ENCODE data around the gene OR5C1. TPM values are rescaled to one million over a fixed set of nuclear protein-coding genes. Genes with fewer than 3 reads are reported as not detected.
"Not testable (repeated sequence)": the region's sequence is repeated elsewhere in the genome, so short reads cannot be mapped to it uniquely, and the experiment has no call there.

Gene OR5C1
- polyA plus RNA-seq, 3 donors from 2014 or later, result not detected

- Mint-ChIP-seq H3K27me3 (ENCODE audit: low read depth in 3 of 3) (no peaks in the 10 kb centered on the region), H3K36me3 (peaks cover 0 to 38% (median 17%) of the 10 kb centered on the region in 3 donors), H3K9me3 (no peaks in the 10 kb centered on the region), H3K4me3 (no peak overlapping the region), H3K27ac (peak overlapping the region in 4 of 6 donors; percentile 22 to 53 (median 46)), H3K4me1 (peaks cover 32 to 61% of the 10 kb centered on the region in 2 donors)
- no peak for DNase-seq
Observed at GRCh38 chr9:122819791-122820489, 31.2 kb downstream of the OR5C1 start.

GRCh38 chr9:122820490-122820845, 31.7 kb downstream of the OR5C1 start:
- Mint-ChIP-seq H3K36me3 (peaks cover 0 to 38% (median 17%) of the 10 kb centered on the region in 3 donors), H3K27ac (peak overlapping the region in 2 of 6 donors; percentile 3 to 22), H3K4me1 (peaks cover 31 to 61% of the 10 kb centered on the region in 2 donors)

GRCh38 chr9:122821278-122821943, 32.7 kb downstream of the OR5C1 start:
- H3K4me1 Mint-ChIP-seq, result peaks cover 29 to 61% of the 10 kb centered on the region in 2 donors
- H3K36me3 Mint-ChIP-seq, result peaks cover 0 to 40% (median 17%) of the 10 kb centered on the region in 3 donors
- DNase-seq, result no peak
- no peaks in the 10 kb centered on the region for H3K27me3 Mint-ChIP-seq (ENCODE audit: low read depth in 3 of 3)
- peak overlapping the region in 5 of 6 donors; percentile 44 to 80 (median 59) for H3K27ac Mint-ChIP-seq
- no peak overlapping the region for H3K4me3 Mint-ChIP-seq
- H3K9me3 Mint-ChIP-seq, result no peaks in the 10 kb centered on the region

More at GRCh38 chr9:122820490-122820845, 31.7 kb downstream of the OR5C1 start:
- Mint-ChIP-seq H3K4me3 (no peak overlapping the region), H3K9me3 (no peaks in the 10 kb centered on the region), H3K27me3 (ENCODE audit: low read depth in 3 of 3) (no peaks in the 10 kb centered on the region)
- DNase-seq, result no peak

GRCh38 chr9:122822056-122822455, 33.3 kb downstream of the OR5C1 start:
- H3K4me3 Mint-ChIP-seq, result no peak overlapping the region

GRCh38 chr9:122822938-122823337, 34.2 kb downstream of the OR5C1 start:
- peaks cover 0 to 38% (median 17%) of the 10 kb centered on the region in 3 donors for H3K36me3 Mint-ChIP-seq
- no peaks in the 10 kb centered on the region for H3K9me3 Mint-ChIP-seq
- DNase-seq, result no peak
- peak overlapping the region in 3 of 6 donors; percentile 13 to 75 (median 46) for H3K27ac Mint-ChIP-seq
- no peak overlapping the region for H3K4me3 Mint-ChIP-seq
- H3K4me1 Mint-ChIP-seq, result peaks cover 38 to 73% of the 10 kb centered on the region in 2 donors
- peaks cover 0 to 9% (median 0%) of the 10 kb centered on the region in 3 donors for H3K27me3 Mint-ChIP-seq (ENCODE audit: low read depth in 3 of 3)

More at GRCh38 chr9:122822056-122822455, 33.3 kb downstream of the OR5C1 start:
- Mint-ChIP-seq H3K4me1 (peaks cover 31 to 64% of the 10 kb centered on the region in 2 donors), H3K9me3 (no peaks in the 10 kb centered on the region), H3K36me3 (peaks cover 0 to 40% (median 17%) of the 10 kb centered on the region in 3 donors), H3K27ac (peak overlapping the region in 3 of 6 donors; percentile 44 to 80 (median 58)), H3K27me3 (ENCODE audit: low read depth in 3 of 3) (peaks cover 0 to under 1% (median 0%) of the 10 kb centered on the region in 3 donors)
- no peak for DNase-seq

- no peaks in the 10 kb centered on the region for H3K9me3 Mint-ChIP-seq
- peak overlapping the region; percentile 90 to 96 (median 92) for H3K27ac Mint-ChIP-seq
- H3K4me3 Mint-ChIP-seq, result peak overlapping the region; percentile 92 to 100 (median 98)
- peaks cover 0 to 14% (median 4%) of the 10 kb centered on the region in 3 donors for H3K36me3 Mint-ChIP-seq
- peaks cover 7 to 23% (median 10%) of the 10 kb centered on the region in 3 donors for H3K27me3 Mint-ChIP-seq (ENCODE audit: low read depth in 3 of 3)
- H3K4me1 Mint-ChIP-seq, result peaks cover 45 to 67% of the 10 kb centered on the region in 2 donors
- DNase-seq, result no peak
Observed at GRCh38 chr9:122827761-122828093, 39.0 kb downstream of the OR5C1 start.

GRCh38 chr9:122828965-122829284, 40.2 kb downstream of the OR5C1 start:
- not testable (repeated sequence) for DNase-seq, H3K36me3 Mint-ChIP-seq, H3K9me3 Mint-ChIP-seq
- peak overlapping the region; percentile 92 to 100 (median 98) for H3K4me3 Mint-ChIP-seq
- H3K27ac Mint-ChIP-seq, result peak overlapping the region; percentile 90 to 96 (median 92)
- H3K4me1 Mint-ChIP-seq, result peaks cover 44 to 61% of the 10 kb centered on the region in 2 donors
- H3K27me3 Mint-ChIP-seq (ENCODE audit: low read depth in 3 of 3), result peaks cover 7 to 23% (median 10%) of the 10 kb centered on the region in 3 donors

GRCh38 chr9:122832194-122832593, 43.5 kb downstream of the OR5C1 start:
- no peaks in the 10 kb centered on the region for H3K9me3 Mint-ChIP-seq
- peaks cover 29 to 41% of the 10 kb centered on the region in 2 donors for H3K4me1 Mint-ChIP-seq
- peaks cover 7 to 21% (median 10%) of the 10 kb centered on the region in 3 donors for H3K27me3 Mint-ChIP-seq (ENCODE audit: low read depth in 3 of 3)
- H3K36me3 Mint-ChIP-seq, result no peaks in the 10 kb centered on the region
- DNase-seq, result no peak
- H3K27ac Mint-ChIP-seq, result peak overlapping the region; percentile 31 to 74 (median 70)
- H3K4me3 Mint-ChIP-seq, result peak overlapping the region in 4 of 5 donors; percentile 5 to 63 (median 27)

- Mint-ChIP-seq H3K4me1 (peaks cover 16 to 26% of the 10 kb centered on the region in 2 donors), H3K36me3 (no peaks in the 10 kb centered on the region), H3K9me3 (no peaks in the 10 kb centered on the region), H3K27ac (no peak overlapping the region), H3K27me3 (ENCODE audit: low read depth in 3 of 3) (peaks cover 0 to 1% (median 0%) of the 10 kb centered on the region in 3 donors), H3K4me3 (peak overlapping the region in 1 of 5 donors; percentile 19)
- DNase-seq, result no peak
Observed at GRCh38 chr9:122835313-122835731, 46.6 kb downstream of the OR5C1 start.

GRCh38 chr9:122837266-122837850, 48.6 kb downstream of the OR5C1 start:
- DNase-seq, result no peak
- H3K9me3 Mint-ChIP-seq, result no peaks in the 10 kb centered on the region
- no peak overlapping the region for H3K4me3 Mint-ChIP-seq
- H3K27ac Mint-ChIP-seq, result no peak overlapping the region
- H3K36me3 Mint-ChIP-seq, result no peaks in the 10 kb centered on the region
- peaks cover 0 to 2% (median 0%) of the 10 kb centered on the region in 3 donors for H3K27me3 Mint-ChIP-seq (ENCODE audit: low read depth in 3 of 3)
- peaks cover 11 to 20% of the 10 kb centered on the region in 2 donors for H3K4me1 Mint-ChIP-seq

GRCh38 chr9:122838441-122838840, 49.7 kb downstream of the OR5C1 start:
- H3K36me3 Mint-ChIP-seq; H3K27ac Mint-ChIP-seq; H3K4me3 Mint-ChIP-seq; DNase-seq; H3K9me3 Mint-ChIP-seq; H3K27me3 Mint-ChIP-seq (ENCODE audit: low read depth in 3 of 3): not testable (repeated sequence)
- H3K4me1 Mint-ChIP-seq, result peaks cover 9 to 13% of the 10 kb centered on the region in 2 donors
